Ovary (tissue), 9 donors: ENCODE results near the gene PWWP3B. TPM values are rescaled to one million over a fixed set of nuclear protein-coding genes. Genes with fewer than 3 reads are reported as not detected.
"Not testable (repeated sequence)": the region's sequence is repeated elsewhere in the genome, so short reads cannot be mapped to it uniquely, and the experiment has no call there.

Source experiments
- DNase-seq, 5 donors: peaks; one replicate each; pipeline ENCODE4 v3.0.0-alpha.2; 2019 to 2020
- H3K27ac ChIP-seq, 2 donors: fragments of 200-600 bp; one replicate each; pipeline versions ENCODE4 v1.5.1 to v1.8.0; 2019 to 2022
- H3K27me3 ChIP-seq: fragments of 200-600 bp; one replicate; pipeline ENCODE4 v1.8.0; 2022
- H3K36me3 ChIP-seq: fragments of 200-600 bp; sonication (generic); one replicate; pipeline ENCODE4 v1.5.1; 2019
- H3K4me1 ChIP-seq: one replicate; pipeline ENCODE4 v1.8.1; 2013; ENCODE audit warnings: mild to moderate bottlenecking, moderate library complexity; ENCODE audit not compliant: insufficient read depth
- H3K4me3 ChIP-seq: fragments of 200-600 bp; sonication (generic); one replicate; pipeline ENCODE4 v1.5.1; 2017
- H3K9me3 ChIP-seq, 2 donors: fragments of 200-600 bp in 1 of 2; sonication (generic) in 1 of 2; one replicate each; pipeline versions ENCODE4 v1.5.1 to v1.8.1; 2013 to 2019; ENCODE audit warnings: mild to moderate bottlenecking in 1 of 2, moderate library complexity in 1 of 2
- CTCF ChIP-seq, 3 donors: fragments of 450-650 bp in 2 of 3; fragments of 200-600 bp in 1 of 3; IDR thresholded peaks; one replicate each; pipeline versions ENCODE4 v1.5.1 to v1.8.0; 2016 to 2022; ENCODE audit warnings: antibody characterized with exemption in 3 of 3, mild to moderate bottlenecking in 1 of 3
- EP300 ChIP-seq: sonication (generic); formaldehyde crosslinking; IDR thresholded peaks from one replicate; pipeline ENCODE4 v1.6.1; 2017; ENCODE audit warnings: antibody characterized with exemption
- POLR2A ChIP-seq: fragments of 450-650 bp; IDR thresholded peaks from one replicate; pipeline ENCODE4 v1.6.1; 2017; ENCODE audit warnings: antibody characterized with exemption, mild to moderate bottlenecking, moderate library complexity
- WGBS, 3 donors: extraction: QIAGEN DNeasy Blood & Tissue Kit in 1 of 3; methylation state at CpG; one replicate each; pipeline versions ENCODE4 v1.1.5 to v1.1.7; 2013 to 2017; 5-methylcytosine and 5-hydroxymethylcytosine counted together
- intact Hi-C, 4 donors: fragments of 100-400 bp; cut with DNase I; formaldehyde crosslinking; loops; one replicate each; pipeline versions ENCODE4 v1.11.0 to v1.15.1; 2022 to 2023
- polyA plus RNA-seq, 2 donors: library from polyadenylated mRNA; stranded (reverse); fragments of 200-250 nt in 1 of 2; fragments of 350-450 nt in 1 of 2; fragmentation: Illumina TruSeq in 1 of 2; extraction: RNeasy Lipid Tissue Mini Kit (QIAGEN cat#74804) in 1 of 2; gene quantifications; one replicate each; pipeline ENCODE4 v1.2.3, GENCODE V29; 2013 to 2014
- total RNA-seq, 7 donors: library from RNA; depleted of rRNA in 2 of 7; stranded (reverse); fragments of >200 nt in 2 of 7; fragmentation: NEBNext Ultra II Directional in 3 of 7; extraction: Animal tissue kit (Norgen Biotek cat#: 25700) in 3 of 7; gene quantifications; one replicate each; pipeline versions ENCODE4 v1.1.0 to v1.2.4, GENCODE V29; 2016 to 2023
- donor health status: DM: no; HTN: no; CAD: no; lungs with moderate emphysema.
- donor health status: DM: no; HTN: no; CAD: no.
- donor health status: Bipolar disorder and iron deficiency.
- donor health status: DM: yes; HTN: yes; CAD: no.
- donor health status: DM: no; HTN: no; CAD: no.
- donor health status: DM: yes; HTN: yes; CAD: no.

PWWP3B gene
- total and polyA plus RNA-seq, 9 donors, result 40.0 to 304 (median 131) TPM

DNA sequence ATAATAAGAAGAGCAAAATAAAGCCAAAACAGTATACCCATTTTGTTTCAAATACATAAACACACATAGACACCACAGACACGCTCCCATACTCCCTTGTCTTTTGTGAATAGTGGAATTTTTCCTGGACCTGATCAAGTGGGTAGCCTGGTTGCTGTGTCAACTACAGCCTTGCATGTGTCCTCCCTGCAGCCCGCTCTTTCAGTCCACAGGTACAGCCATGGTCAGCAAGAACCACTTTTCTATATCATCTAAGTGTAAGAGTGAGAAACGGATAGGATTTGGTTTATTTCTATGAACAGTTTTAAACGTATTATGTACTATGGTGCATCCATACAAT is 9.8 kb downstream of the PWWP3B start:
- no peak for DNase-seq
- Histone ChIP-seq H3K4me3 (no peak overlapping the region), H3K4me1 (no peaks in the 10 kb centered on the region), H3K27ac (peak overlapping the region in 1 of 2 donors; percentile 11), H3K36me3 (no peaks in the 10 kb centered on the region), H3K9me3 (no peaks in the 10 kb centered on the region), H3K27me3 (no peaks in the 10 kb centered on the region)
- 37 to 54% (median 44%) methylated on average over 4 of the region's 4 CpGs for WGBS, 3 donors
- intact Hi-C loops, result loop anchor here in 1 of 4 donors (5.0 kb wide), 1 partner anchor 69 kb away; no protein-coding TSS in a partner anchor
- TF ChIP-seq CTCF (IDR thresholded peaks at IDR 0.05) (no peak), EP300 (no peak), POLR2A (no peak)

DNA sequence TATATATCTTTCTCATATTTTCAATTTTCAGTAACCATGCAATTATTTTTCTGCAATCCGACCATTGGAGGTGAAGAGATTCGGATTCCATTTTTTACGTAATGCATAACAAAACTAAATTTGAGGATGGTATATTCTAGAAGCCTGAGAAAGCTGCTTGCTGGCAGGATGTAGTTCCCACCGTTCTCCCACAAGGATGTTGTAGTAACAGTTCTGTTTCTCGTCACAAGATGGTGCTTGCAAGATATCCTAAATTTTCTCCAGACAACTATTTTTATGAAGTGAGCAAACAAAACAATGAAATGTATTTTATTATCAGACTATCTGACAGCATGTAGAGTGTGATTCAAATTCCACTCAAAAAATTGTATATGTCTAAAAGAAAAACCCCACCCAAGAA is 10.7 kb downstream of the PWWP3B start:
- TF ChIP-seq CTCF (IDR thresholded peaks at IDR 0.05), result no peak
- Histone ChIP-seq H3K4me3 (no peak overlapping the region), H3K27me3 (no peaks in the 10 kb centered on the region), H3K27ac (no peak overlapping the region), H3K4me1 (no peaks in the 10 kb centered on the region), H3K36me3 (no peaks in the 10 kb centered on the region), H3K9me3 (no peaks in the 10 kb centered on the region)
- DNase-seq, result no peak
- 57 to 61% (median 59%) methylated on average over 5 of the region's 5 CpGs for WGBS, 3 donors
- intact Hi-C loops, result loop anchor here in 1 of 4 donors (1.0 to 5.0 kb wide), 2 partner anchors 39 to 68 kb away; no protein-coding TSS in a partner anchor

- H3K36me3 ChIP-seq, H3K27me3 ChIP-seq, intact Hi-C loops, H3K27ac ChIP-seq, DNase-seq, H3K4me1 ChIP-seq, H3K9me3 ChIP-seq, H3K4me3 ChIP-seq: not testable (repeated sequence)
- 80 to 84% (median 82%) methylated on average over 6 of the region's 6 CpGs for WGBS, 3 donors
These were observed 15.6 kb downstream of the PWWP3B start for GRCh38 chrX:106183685-106184084.

- H3K4me1 ChIP-seq, result no peaks in the 10 kb centered on the region
- H3K9me3 ChIP-seq, result no peaks in the 10 kb centered on the region
- TF ChIP-seq EP300 (no peak), POLR2A (no peak), CTCF (IDR thresholded peaks at IDR 0.05) (no peak)
- DNase-seq, result no peak
- WGBS, 3 donors, result 40 to 51% (median 42%) methylated on average over 3 of the region's 3 CpGs
- H3K36me3 ChIP-seq, result no peaks in the 10 kb centered on the region
- H3K4me3 ChIP-seq, result no peak overlapping the region
- intact Hi-C loops, result no loop called here
- no peak overlapping the region for H3K27ac ChIP-seq
- H3K27me3 ChIP-seq, result no peaks in the 10 kb centered on the region
These were observed 33.5 kb downstream of the PWWP3B start for GRCh38 chrX:106201502-106202178.

DNA sequence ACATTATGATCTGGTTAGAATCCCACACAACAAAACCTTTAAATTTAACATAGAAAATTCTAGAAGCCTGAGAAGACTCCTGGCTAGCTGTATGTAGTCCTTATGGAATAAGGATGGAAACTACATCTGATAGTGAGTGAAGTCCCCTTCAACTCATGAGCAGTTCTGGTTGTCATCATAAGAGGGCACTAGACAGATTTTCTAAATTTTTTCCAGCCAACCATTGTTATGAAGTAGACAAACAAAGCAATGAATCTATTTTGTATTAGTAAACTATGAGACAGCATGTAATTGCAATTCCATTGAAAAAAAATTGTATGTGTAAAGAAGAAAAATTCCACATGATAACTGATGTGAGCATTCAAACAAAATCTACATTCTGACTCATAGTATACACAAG is 35.2 kb downstream of the PWWP3B start:
- TF ChIP-seq EP300, result no peak
- TF ChIP-seq POLR2A, result no peak
- no peak for TF ChIP-seq CTCF (IDR thresholded peaks at IDR 0.05)
- H3K4me1 ChIP-seq, result no peaks in the 10 kb centered on the region
- no peaks in the 10 kb centered on the region for H3K9me3 ChIP-seq
- intact Hi-C loops, result no loop called here
- H3K27ac ChIP-seq, result no peak overlapping the region
- no peak overlapping the region for H3K4me3 ChIP-seq
- H3K36me3 ChIP-seq, result no peaks in the 10 kb centered on the region
- H3K27me3 ChIP-seq, result no peaks in the 10 kb centered on the region
- DNase-seq, result no peak
